ENCODE data around the gene KANSL1.

GRCh38 chr17:46001390-46002310 is 191.6 kb downstream of the KANSL1 start:
- no peak for TF ChIP-seq CTCF (IDR thresholded peaks at IDR 0.05 in 2 of 3, conservative IDR thresholded peaks at IDR 0.05 in 1 of 3; ENCODE audit: control insufficient read depth in 2 of 3, extremely low read depth in 1 of 3, insufficient read depth in 1 of 3, low read depth in 3 of 3, low read length in 3 of 3)
- TF ChIP-seq EP300 (IDR thresholded peaks at IDR 0.05; ENCODE audit: borderline replicate concordance in 1 of 2, control insufficient read depth in 1 of 2, low read depth in 2 of 2, low read length in 2 of 2): no peak
- TF ChIP-seq JUND (IDR thresholded peaks at IDR 0.05; ENCODE audit: low read depth, low read length): no peak
- TF ChIP-seq TARDBP (IDR thresholded peaks at IDR 0.05; ENCODE audit: borderline replicate concordance): no peak
- TF ChIP-seq EZH2 (IDR thresholded peaks at IDR 0.05; ENCODE audit: borderline replicate concordance, control insufficient read depth, low read depth, low read length): no peak
- TF ChIP-seq MTA3 (IDR thresholded peaks at IDR 0.05; ENCODE audit: borderline replicate concordance, low read length): no peak
- TF ChIP-seq ASH2L (IDR thresholded peaks at IDR 0.05; ENCODE audit: borderline replicate concordance, low read depth): no peak
- TF ChIP-seq PBX3 (IDR thresholded peaks at IDR 0.05; ENCODE audit: insufficient replicate concordance, low read depth, low read length): no peak
- TF ChIP-seq ETV6 (conservative IDR thresholded peaks at IDR 0.05 in 1 of 2, IDR thresholded peaks at IDR 0.05 in 1 of 2; ENCODE audit: borderline replicate concordance in 1 of 2, low read depth in 1 of 2): no peak
- no peak for TF ChIP-seq BACH1 (IDR thresholded peaks at IDR 0.05; ENCODE audit: borderline replicate concordance)
